Neuronal stem cell (in vitro differentiated cells): Measurements from ENCODE around the gene ADGRL3.

ENCODE experiments used
- DNase-seq: peaks from one replicate; pipeline ENCODE4 v3.0.0-alpha.2; 2013; ENCODE audit warnings: low spot score
- H2AFZ ChIP-seq: one replicate; pipeline ENCODE4 v1.6.1; 2013; ENCODE audit warnings: mild to moderate bottlenecking, low read length, inconsistent platforms
- H2AK5ac ChIP-seq: 2 replicates; pipeline ENCODE4 v1.6.1; 2013; ENCODE audit warnings: low read depth, mild to moderate bottlenecking, inconsistent platforms, low read length, moderate library complexity, mixed read lengths
- H2BK120ac ChIP-seq: 2 replicates; pipeline ENCODE4 v1.6.1; 2013; ENCODE audit warnings: low read depth, mild to moderate bottlenecking, inconsistent platforms, low read length, moderate library complexity, mixed read lengths
- H2BK12ac ChIP-seq: one replicate; pipeline ENCODE4 v1.6.1; 2013; ENCODE audit warnings: low read length, inconsistent platforms
- H2BK15ac ChIP-seq: 2 replicates; pipeline ENCODE4 v1.6.1; 2013; ENCODE audit warnings: mild to moderate bottlenecking, low read length, inconsistent platforms, mixed read lengths
- H2BK5ac ChIP-seq: one replicate; pipeline ENCODE4 v1.6.1; 2013; ENCODE audit warnings: inconsistent platforms, mild to moderate bottlenecking, low read length, moderate library complexity
- H3K14ac ChIP-seq: one replicate; pipeline ENCODE4 v1.6.1; 2013; ENCODE audit warnings: low read length, inconsistent platforms
- H3K18ac ChIP-seq: 2 replicates; pipeline ENCODE4 v1.6.1; 2013; ENCODE audit warnings: low read length, inconsistent platforms
- H3K23ac ChIP-seq: 2 replicates; pipeline ENCODE4 v1.6.1; 2013; ENCODE audit warnings: low read depth, mild to moderate bottlenecking, mixed read lengths, low read length, inconsistent platforms; ENCODE audit not compliant: poor library complexity
- H3K27ac ChIP-seq: replicated peaks from 3 replicates; pipeline ENCODE4 v1.5.1; 2013; ENCODE audit warnings: low read length, inconsistent platforms
- H3K27me3 ChIP-seq, 3 experiments: 2 replicates each; pipeline ENCODE4 v1.6.1; 2013; ENCODE audit warnings: low read length in 3 of 3, mild to moderate bottlenecking in 2 of 3, inconsistent platforms in 1 of 3, low read depth in 1 of 3, mixed read lengths in 1 of 3, moderate library complexity in 1 of 3; ENCODE audit not compliant: control insufficient read depth in 3 of 3, insufficient read depth in 3 of 3
- H3K36me3 ChIP-seq, 2 donors: replicated peaks in 1 of 2; 2 replicates each; pipeline ENCODE4 v1.6.1; 2013; ENCODE audit warnings: low read length in 2 of 2; ENCODE audit not compliant: control insufficient read depth in 2 of 2, insufficient read depth in 2 of 2
- H3K4ac ChIP-seq: 2 replicates; pipeline ENCODE4 v1.6.1; 2013; ENCODE audit warnings: inconsistent platforms, mild to moderate bottlenecking, low read length, moderate library complexity
- H3K4me1 ChIP-seq, 2 donors: 1 replicate in 1 of 2; 2 replicates in 1 of 2; pipeline ENCODE4 v1.6.1; 2013; ENCODE audit warnings: low read length in 2 of 2, low read depth in 1 of 2; ENCODE audit not compliant: control insufficient read depth in 2 of 2, insufficient read depth in 1 of 2
- H3K4me2 ChIP-seq: one replicate; pipeline ENCODE4 v1.6.1; 2013; ENCODE audit warnings: mild to moderate bottlenecking, low read length, inconsistent platforms; ENCODE audit not compliant: insufficient read depth, poor library complexity, severe bottlenecking
- H3K4me3 ChIP-seq, 2 donors: 2 replicates each; pipeline ENCODE4 v1.5.1; 2013; ENCODE audit warnings: low read length in 2 of 2, mild to moderate bottlenecking in 2 of 2, inconsistent platforms in 1 of 2, moderate library complexity in 1 of 2
- H3K79me1 ChIP-seq: one replicate; pipeline ENCODE4 v1.6.1; 2013; ENCODE audit warnings: low read depth, mild to moderate bottlenecking, inconsistent platforms, low read length, moderate library complexity
- H3K9ac ChIP-seq: one replicate; pipeline ENCODE4 v1.6.1; 2013; ENCODE audit warnings: mild to moderate bottlenecking, low read depth, low read length, inconsistent platforms; ENCODE audit not compliant: poor library complexity
- H3K9me3 ChIP-seq, 2 donors: replicated peaks in 1 of 2; 2 replicates each; pipeline versions ENCODE3 to v1.6.1; 2013; ENCODE audit warnings: low read length in 2 of 2, mild to moderate bottlenecking in 2 of 2, inconsistent platforms in 1 of 2, low read depth in 1 of 2, mixed read lengths in 1 of 2, moderate library complexity in 1 of 2; ENCODE audit not compliant: control insufficient read depth in 2 of 2, insufficient read depth in 1 of 2
- H4K8ac ChIP-seq: one replicate; pipeline ENCODE4 v1.6.1; 2013; ENCODE audit warnings: low read depth, mild to moderate bottlenecking, inconsistent platforms, low read length, moderate library complexity
- H4K91ac ChIP-seq: one replicate; pipeline ENCODE4 v1.6.1; 2013; ENCODE audit warnings: low read length, low read depth, mild to moderate bottlenecking, inconsistent platforms; ENCODE audit not compliant: poor library complexity
- WGBS, 2 donors: extraction: QIAGEN DNeasy Blood & Tissue Kit; methylation state at CpG; one replicate each; pipeline ENCODE4 v1.1.7; 2013; ENCODE audit warnings: missing lambda C conversion rate in 2 of 2, mixed read lengths in 1 of 2; ENCODE audit not compliant: insufficient read length in 2 of 2, insufficient replicate concordance in 1 of 2; ENCODE audit errors: extremely low coverage in 2 of 2; 5-methylcytosine and 5-hydroxymethylcytosine counted together

The ADGRL3 gene

DNA sequence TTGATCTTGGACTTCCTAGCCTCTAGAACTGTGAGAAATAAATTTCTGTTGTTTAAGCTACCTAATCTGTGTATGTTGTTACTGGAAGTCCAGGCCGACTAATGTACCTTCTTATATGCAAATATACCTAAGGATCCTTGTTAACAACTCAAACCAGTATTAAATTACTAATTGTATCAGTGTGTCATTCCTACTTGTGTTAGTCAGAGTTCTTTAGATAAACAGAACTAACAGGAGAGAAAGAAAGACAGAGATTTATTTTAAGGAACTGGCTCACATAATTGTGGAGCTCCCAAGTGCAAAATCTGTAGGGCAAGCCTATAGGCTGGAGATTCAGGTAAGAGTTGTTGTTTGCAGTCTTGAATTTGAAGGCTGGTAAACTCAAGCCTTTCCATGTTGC is 120.0 kb downstream of the ADGRL3 start:
- Histone ChIP-seq H3K79me1 (peaks cover 1% of the 10 kb centered on the region), H3K23ac (no peak overlapping the region), H2BK12ac (no peak overlapping the region), H2AK5ac (no peak overlapping the region), H2BK5ac (no peak overlapping the region), H3K4me1 (no peaks in the 10 kb centered on the region), H2BK120ac (no peak overlapping the region), H3K4me3 (no peak overlapping the region), H3K27me3 (no peaks in the 10 kb centered on the region), H3K4me2 (no peak overlapping the region), H3K4ac (no peak overlapping the region), H3K36me3 (peaks cover 0 to 3% of the 10 kb centered on the region in 2 donors), H2BK15ac (no peak overlapping the region), H3K14ac (no peak overlapping the region), H3K9me3 (peaks cover 4 to 25% of the 10 kb centered on the region in 2 donors), H3K9ac (no peak overlapping the region), H4K8ac (no peak overlapping the region), H3K27ac (no peak overlapping the region), H4K91ac (no peak overlapping the region), H3K18ac (no peak overlapping the region), H2AFZ (no peak overlapping the region)
- no peak for DNase-seq
- WGBS, 2 donors, result no CpG with 5 or more reads among the region's 1 CpG

DNA sequence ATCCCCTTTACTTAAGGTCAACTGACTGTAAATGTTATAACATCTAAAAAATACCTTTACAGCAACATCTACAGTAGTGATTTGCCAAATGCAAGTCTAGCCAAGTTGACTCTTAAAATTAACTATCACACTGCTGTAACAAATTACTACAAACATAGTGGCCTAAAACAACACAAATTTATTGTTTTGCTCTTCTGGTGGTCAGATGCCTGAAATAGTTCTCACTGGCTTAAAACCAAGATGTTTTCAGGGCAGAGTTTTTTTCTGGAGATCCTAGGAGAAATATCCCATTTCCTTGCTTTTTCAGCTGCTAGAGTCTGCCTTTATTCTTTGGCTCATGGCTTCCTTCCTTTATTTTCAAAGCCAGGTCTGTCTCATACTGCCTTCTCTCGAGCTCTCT is 120.5 kb downstream of the ADGRL3 start:
- Histone ChIP-seq H2AFZ (no peak overlapping the region), H2AK5ac (no peak overlapping the region), H3K4me2 (no peak overlapping the region), H2BK120ac (no peak overlapping the region), H2BK5ac (no peak overlapping the region), H2BK12ac (no peak overlapping the region), H4K8ac (no peak overlapping the region), H3K23ac (no peak overlapping the region), H3K27me3 (no peaks in the 10 kb centered on the region), H3K4ac (no peak overlapping the region), H3K36me3 (peaks cover 0 to 3% of the 10 kb centered on the region in 2 donors), H3K9ac (no peak overlapping the region), H4K91ac (no peak overlapping the region), H3K4me1 (no peaks in the 10 kb centered on the region), H3K4me3 (no peak overlapping the region), H3K18ac (no peak overlapping the region), H3K9me3 (peaks cover 4 to 25% of the 10 kb centered on the region in 2 donors), H2BK15ac (no peak overlapping the region), H3K79me1 (peaks cover 1% of the 10 kb centered on the region), H3K14ac (no peak overlapping the region), H3K27ac (no peak overlapping the region)
- WGBS, 2 donors, result no CpG with 5 or more reads among the region's 1 CpG
- no peak for DNase-seq

DNA sequence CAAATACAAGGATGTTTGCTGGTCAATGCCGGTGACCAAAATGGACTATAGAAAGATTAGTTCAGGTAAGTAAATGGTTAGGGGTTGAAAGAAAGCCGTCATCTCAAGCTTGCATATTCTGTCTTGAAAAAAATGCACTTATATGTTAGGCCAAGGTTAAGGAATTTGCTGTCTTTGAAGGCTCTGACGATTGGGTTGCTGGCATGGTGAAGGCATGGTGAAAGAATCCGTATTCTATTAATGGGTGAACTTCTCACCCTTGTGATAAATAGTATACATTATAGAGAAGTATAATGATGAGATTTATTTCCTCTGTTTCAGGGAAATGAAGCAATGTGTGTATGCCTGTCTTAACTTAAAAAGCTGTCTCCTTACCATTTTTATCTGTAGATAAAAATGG is 132.6 kb downstream of the ADGRL3 start:
- no peak overlapping the region for H3K23ac ChIP-seq
- no peak overlapping the region for H3K9ac ChIP-seq
- H3K4me3 ChIP-seq, result no peak overlapping the region
- H2BK120ac ChIP-seq, result no peak overlapping the region
- H2AK5ac ChIP-seq, result no peak overlapping the region
- no peak overlapping the region for H3K27ac ChIP-seq
- no peak overlapping the region for H2AFZ ChIP-seq
- H2BK5ac ChIP-seq, result no peak overlapping the region
- DNase-seq, result no peak
- no peak overlapping the region for H4K91ac ChIP-seq
- H3K4me1 ChIP-seq, result peaks cover 9 to 30% of the 10 kb centered on the region in 2 donors
- H2BK15ac ChIP-seq, result no peak overlapping the region
- no peak overlapping the region for H3K18ac ChIP-seq
- peaks cover 5 to 7% of the 10 kb centered on the region in 2 donors for H3K9me3 ChIP-seq
- no peak overlapping the region for H3K4me2 ChIP-seq
- no CpG with 5 or more reads among the region's 4 CpGs for WGBS, 2 donors
- no peak overlapping the region for H3K4ac ChIP-seq
- no peak overlapping the region for H3K14ac ChIP-seq
- no peak overlapping the region for H4K8ac ChIP-seq
- H3K79me1 ChIP-seq, result no peaks in the 10 kb centered on the region
- H3K27me3 ChIP-seq, result no peaks in the 10 kb centered on the region
- H3K36me3 ChIP-seq, result peaks cover 0 to 2% of the 10 kb centered on the region in 2 donors
- no peak overlapping the region for H2BK12ac ChIP-seq

DNA sequence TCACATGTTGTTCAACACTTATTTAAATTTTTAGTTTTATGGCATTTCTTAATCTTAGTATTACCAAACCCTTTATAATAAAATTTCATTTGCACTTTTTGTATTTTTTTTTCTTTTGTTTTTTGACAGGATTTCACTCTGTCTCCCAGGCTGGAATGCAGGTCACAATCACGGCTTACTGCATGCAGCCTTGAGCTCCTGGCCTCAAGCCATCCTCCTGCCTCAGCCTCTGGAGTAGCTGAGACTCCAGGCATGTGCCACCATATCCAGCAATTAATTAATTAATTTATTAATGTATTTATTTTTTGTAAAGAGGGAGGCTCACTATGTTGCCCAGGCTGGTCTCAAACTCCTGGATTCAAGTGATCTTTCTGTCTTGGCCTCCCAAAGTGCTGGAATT is 133.4 kb downstream of the ADGRL3 start:
- Histone ChIP-seq H3K4me3 (no peak overlapping the region), H3K79me1 (no peaks in the 10 kb centered on the region), H3K4me1 (peaks cover 9 to 30% of the 10 kb centered on the region in 2 donors), H3K4ac (no peak overlapping the region), H3K9me3 (peaks cover 5 to 7% of the 10 kb centered on the region in 2 donors), H3K14ac (no peak overlapping the region), H2BK120ac (no peak overlapping the region), H2AFZ (no peak overlapping the region), H2AK5ac (no peak overlapping the region), H3K4me2 (no peak overlapping the region), H2BK5ac (no peak overlapping the region), H4K91ac (no peak overlapping the region), H3K36me3 (peaks cover 0 to 2% of the 10 kb centered on the region in 2 donors), H4K8ac (no peak overlapping the region), H3K27me3 (no peaks in the 10 kb centered on the region), H2BK12ac (no peak overlapping the region), H3K9ac (no peak overlapping the region), H3K27ac (no peak overlapping the region), H2BK15ac (no peak overlapping the region), H3K23ac (no peak overlapping the region), H3K18ac (no peak overlapping the region)
- no CpG with 5 or more reads among the region's 1 CpG for WGBS, 2 donors
- no peak for DNase-seq
